Fibroblast of skin of right quadriceps (primary cell): ENCODE measurements around the gene CROCC2.

Experiments
- DNase-seq: peaks from one replicate; pipeline ENCODE4 v3.0.0-alpha.2; 2013

CROCC2 gene

DNA sequence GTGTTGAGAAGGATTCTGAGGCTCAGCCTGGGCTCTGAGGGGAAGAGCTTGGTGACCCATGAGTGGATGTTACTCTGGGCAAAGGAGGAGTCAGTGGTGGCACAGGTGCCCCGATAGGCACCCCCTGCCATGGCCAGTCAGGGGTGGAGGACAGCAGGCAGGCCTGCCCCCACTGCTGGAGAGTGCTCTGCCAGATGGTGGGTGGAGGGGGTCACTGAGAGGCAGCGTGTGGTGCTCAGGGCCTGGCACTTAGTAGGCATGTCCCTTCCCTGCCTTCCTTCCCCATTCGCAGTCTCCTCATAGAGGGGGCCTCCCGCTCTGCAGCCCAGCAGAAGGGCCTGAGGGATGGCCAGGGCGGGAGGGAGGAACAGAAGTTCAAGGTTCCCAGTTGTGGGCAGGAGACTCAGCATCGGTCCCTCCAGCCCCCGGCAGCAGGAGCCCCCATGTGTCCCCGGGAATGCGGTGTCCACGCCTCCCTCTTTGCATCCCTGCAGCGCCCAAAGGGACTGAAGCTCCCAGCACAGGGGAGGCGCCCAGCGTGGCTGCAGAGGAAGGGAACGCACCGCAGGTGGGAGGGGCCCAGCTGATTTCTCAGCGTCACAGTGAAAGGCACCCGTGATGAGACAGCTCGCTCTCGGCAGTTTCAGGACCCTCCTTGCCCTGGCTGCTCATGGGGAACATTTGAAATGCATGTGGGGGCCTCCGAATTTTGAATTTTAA is 86.6 kb downstream of the CROCC2 start:
- no peak for DNase-seq

DNA sequence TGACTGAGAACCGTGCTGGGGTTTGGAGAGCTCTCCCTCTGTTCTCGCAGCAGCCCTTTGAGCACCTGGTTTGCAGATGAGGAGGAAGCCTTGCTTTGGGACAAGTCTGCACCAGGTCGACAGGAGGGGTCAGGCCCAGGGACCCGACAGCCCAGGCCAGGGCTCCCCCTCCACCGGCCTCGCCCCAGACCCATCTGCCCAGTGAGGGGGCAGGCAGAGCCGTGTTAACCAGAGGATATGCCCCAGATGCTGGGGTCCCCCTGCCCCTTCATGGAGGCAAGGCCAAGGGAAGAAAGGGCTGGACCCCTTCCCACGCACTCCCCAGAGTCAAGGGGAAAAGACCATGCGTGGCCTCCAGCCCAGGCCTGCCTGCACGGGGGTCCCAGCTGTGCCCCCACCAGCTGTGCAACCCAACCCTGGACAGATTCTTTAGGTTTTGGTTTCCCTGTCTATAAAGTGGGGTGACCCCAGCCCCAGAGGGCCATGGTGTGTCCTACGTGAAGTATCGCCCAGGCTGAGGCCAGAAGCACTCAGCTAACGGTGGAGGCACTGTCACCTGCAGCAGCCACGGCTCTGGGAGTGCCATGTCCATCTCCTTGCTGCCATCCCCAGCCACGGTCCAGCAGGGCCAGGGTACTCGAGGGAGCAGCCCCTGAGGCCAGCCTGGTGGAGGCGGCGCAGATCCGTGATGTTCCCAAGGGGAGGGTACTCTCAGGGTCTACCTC is 87.5 kb downstream of the CROCC2 start:
- no peak for DNase-seq

DNA sequence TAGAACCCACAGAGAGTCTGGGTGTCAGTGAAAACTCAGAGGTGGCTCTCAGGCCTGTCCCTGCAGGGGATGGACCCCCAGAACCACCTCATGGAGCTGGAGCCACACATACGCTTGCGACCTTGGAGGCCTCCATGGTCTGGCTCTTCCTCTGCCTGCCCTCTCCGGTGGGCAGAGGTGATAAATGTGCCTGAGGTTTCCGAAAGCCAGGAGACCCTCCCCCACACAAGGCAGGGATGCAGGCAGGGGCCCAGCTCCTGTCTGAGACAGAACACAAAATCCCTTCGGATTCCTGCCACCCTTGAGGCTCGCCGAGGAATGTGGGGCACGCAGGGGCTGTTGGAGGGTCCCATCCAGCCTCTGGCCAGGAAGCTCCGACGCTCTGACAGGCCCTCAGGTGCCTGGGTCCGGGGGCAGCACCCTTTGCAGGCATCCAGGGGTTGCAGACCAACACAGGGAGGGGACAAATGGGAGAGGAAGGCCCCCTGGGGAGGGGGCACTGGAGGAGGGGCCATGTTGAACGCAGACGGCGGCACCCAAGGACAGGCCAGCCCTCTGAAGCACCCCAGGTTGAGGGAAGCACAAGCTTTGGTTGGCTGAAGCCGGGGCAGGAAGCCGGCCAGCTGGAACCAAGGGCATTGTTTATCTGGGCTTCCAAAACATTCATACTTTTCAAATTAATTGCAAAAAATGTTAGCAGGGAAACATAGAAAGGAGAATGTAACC is 88.2 kb downstream of the CROCC2 start:
- DNase-seq: no peak

DNA sequence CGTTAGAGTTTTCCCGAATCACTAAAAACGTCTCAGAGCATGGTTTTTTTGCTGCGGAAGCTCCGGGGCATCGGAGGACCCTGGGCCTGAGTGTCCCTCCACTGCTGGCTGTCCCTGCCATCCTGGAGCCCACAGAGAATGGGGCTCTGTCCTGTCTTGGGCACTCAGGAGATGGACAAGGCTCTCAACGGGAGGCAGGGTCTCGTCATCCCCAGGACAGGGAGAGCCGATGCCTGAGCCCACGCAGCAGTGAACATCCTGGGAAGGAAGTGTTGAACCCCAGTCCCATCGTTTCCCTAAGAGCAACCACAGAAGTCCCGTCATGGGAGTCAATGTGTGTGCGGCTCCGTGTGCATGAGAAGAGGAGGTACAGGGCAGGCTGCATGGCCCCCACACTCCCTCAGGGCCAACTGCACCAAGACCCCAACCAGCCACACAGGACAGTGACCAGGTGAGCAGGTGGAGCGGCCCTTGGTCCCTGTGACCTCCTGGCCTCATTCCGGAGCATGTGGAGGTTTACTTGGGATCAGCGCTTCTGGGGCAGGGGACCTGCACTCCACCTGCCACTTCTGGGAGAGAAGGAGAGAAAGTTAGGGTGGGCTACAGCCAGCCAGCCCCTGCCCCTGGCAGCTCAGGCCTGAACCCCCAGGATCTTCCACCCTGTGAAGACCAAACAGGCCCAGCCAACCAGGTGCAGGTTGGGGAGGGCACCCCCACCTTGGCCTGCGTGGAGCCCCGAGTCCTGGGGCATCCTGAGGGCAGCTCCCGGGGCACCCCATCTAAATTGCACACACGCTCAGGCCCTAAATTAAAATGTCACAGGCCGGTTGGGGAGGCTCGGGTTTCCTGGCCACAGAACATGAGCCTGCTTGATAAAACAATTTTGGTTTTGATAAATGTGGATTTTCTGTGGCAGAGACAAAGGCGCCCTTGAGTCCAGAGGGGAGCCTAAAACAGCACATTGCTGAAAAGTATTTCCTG is 89.2 kb downstream of the CROCC2 start:
- DNase-seq: no peak

DNA sequence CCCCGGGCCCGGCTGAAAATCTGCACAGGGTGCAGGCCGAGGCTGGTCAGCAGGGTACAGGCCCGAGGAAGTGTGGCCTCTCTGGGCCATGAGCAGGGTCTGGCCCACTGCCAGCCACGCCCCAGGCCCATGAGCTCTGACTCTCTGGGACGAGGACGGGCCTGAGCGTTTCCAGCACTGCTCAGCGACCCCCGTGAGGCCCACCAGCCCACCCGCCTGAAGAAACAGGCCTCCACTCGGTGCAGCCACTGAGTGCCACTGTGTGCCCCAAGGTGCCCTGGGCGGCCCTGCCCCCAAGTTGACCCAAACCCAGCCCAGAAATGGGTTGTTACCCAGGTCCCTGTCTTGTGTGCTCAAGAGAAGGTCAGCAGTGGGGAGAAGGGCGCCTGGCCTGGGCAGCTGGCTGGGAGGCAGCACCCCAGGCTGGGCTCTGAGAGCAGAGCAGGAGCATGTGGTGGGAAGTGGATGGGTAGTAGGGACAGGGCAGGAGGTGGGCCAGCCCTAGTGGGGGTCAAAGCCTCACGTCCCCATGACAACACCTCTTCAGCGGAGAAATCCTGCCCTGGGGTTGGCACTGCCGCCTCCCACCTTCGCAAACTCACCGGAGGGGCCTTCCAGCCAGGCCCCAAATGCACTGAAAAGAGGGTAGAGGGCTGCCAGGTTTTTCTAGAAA is 90.2 kb downstream of the CROCC2 start:
- DNase-seq: no peak

DNA sequence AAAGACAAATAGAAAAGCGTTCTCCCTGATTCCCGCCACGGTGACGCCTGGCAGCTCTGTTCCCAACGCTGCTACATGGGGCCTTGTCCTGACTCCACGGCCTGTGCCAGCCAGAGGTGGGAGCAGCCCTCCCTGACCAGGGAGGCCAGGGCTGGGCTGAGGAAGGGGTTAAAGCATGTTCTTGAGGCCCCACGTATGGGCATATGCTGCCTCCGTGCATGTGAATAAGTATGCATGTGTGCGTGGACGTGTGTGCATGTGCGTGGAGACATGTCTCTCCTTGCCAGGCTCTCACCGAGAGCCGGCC is 90.7 kb downstream of the CROCC2 start:
- no peak for DNase-seq

DNA sequence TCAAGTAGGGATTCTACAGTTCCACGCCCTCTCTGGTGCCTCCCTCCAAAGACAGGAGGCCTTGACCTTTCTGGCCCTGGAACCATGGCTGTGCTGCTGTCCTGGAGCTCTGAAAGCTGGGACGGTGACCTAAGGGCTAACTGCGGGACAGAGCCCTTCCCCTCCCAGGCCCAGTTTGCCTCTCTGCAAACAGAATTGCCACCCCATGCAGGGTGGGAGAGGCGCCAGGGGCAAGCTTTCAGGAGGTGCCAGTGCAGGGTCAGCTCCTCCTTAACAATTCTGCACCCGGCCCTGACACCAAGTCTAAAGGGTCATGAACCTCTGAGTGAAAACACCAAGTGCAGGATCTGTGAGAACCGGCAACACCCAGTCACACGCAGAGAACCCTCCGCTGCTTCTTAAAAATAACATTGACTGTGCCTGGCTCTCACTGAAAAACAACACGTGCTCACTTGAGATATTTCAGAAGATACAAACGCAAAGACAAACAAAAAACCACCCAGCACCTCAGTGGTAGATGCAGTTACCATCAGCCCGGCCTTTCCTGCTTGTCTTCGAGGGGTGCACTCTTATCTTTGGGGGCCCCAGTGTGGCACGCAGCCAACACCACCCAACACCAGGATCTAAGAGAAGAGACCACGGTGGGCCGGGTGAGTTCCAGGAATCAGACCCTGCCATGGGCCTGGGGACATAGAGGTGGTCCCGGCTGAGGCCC is 91.2 kb downstream of the CROCC2 start:
- DNase-seq: no peak

DNA sequence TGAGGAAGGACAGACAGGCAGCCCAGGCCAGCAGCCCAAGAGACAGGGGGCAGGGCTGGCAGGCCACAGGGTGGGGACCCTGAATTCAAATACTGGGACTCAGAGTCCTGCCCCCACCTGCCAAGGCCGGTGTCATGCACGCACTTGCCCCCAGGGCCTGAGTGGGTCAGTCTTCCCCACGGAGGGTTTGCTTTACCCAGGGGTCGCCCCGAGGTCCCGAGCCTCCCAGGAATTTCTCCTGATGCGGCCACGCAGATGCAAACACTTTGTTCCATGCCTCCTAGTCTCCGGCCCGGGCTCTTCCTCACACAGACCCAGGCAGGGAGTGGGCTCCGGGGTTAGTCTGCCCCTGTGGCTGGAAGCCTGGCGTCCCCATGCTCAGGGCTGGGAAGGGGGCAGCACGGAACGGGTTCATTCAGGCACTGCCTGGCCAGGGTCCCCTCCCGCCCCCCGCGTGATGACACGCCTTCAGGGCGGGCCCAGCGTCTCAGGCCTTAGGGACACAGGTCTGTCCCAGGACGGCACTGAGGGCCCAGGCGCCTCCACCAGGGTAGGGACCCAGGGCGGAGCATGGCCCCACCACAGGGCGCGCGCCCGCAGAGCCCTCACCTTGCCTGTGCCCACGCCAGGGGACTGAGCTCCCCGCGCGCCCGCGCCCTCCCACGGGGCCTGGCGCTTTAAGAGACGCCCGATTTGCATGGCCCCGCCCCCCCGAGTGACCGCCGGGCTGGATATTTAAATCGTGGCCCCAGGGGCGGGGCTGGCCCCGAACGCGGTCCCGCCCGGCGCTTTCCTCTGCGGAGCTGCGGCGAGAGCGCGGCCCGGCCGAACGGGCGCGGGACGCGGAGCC is 91.9 kb downstream of the CROCC2 start, which contains the start of gene SNED1:
Gene SNED1 (plus strand): TSS at position 763 of the 850 bp plus-strand sequence. CDS start 220 bp downstream, outside the sequence.
- DNase-seq: peak; percentile 61

DNA sequence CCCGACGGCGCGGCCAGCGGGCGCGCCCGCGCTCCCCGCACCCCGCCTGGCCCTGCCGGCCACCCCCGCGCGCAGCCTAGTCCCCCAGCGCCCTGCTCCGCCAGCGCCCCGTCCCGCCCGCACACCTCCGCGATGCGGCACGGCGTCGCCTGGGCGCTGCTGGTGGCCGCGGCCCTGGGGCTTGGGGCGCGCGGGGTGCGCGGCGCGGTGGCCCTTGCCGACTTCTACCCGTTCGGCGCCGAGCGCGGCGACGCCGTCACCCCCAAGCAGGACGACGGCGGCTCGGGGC is 92.5 kb downstream of the CROCC2 start:
- DNase-seq: no peak

DNA sequence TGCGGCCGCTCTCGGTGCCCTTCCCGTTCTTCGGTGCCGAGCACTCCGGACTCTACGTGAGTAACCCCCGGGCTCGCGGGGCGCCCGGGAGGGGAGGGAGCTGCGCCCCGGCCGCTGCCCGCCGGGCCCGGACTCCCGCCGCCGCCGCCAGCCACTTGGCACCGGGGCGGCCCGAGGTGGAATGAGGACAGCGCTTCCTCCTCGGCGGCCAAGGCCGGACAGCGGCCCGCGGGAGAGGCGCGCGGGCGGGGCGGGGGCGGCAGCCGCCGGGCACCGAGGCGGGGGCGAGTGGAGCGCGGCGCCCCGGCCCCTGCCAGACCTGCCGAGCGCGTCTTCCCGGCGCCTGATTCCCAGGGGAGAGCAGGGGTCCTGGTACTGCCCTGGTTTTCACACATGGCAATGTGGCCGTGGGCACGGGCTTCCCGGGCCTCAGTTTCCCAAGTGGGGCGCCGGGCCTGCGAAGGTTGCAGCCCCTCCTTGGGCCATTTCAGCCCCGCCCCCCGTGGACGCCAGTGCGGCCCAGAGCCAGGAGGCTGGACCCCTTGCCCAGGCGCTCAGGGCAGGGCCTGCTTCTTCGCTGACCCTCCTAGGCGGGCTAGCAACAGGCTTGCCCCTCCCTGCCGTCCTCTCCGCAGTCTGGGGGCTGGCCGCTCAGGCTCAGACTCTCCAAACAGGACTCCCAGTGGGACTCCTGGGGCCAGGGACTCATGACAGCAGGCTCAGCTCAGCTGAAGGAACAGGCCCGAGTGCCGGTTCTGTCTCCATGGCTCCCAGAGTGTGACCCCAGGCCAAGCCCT is 93.1 kb downstream of the CROCC2 start:
- no peak for DNase-seq

DNA sequence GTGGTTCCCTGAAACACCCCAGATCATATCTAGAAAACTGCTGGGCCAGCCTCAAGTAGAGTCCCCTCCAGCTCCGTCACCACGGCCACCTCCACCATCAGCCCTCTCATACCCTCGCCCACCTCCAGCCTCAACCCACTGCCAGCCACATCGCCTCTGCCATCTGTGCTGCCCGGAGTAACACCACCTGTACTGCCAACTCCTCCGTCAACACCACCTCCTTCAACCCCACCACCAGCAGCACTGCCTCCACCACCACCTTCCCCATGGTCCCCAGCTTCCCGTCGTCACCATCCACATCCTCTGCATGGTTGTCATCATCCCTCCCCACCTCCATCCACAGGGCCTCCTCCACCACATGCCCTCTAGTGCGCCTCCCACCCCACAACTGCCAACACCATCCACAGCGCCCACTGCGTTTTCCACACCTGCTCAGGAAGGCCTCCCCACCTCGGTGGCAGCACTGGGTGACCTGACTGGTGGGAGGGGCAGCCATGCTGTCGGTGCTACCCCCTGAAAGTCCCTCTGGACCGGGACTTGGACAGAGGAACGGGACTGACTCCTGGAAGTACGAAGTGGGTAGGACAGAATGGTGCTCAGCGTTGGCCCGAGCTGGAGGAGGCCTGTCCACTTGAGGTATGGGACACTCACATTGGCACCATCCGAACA is 93.9 kb downstream of the CROCC2 start:
- no peak for DNase-seq

DNA sequence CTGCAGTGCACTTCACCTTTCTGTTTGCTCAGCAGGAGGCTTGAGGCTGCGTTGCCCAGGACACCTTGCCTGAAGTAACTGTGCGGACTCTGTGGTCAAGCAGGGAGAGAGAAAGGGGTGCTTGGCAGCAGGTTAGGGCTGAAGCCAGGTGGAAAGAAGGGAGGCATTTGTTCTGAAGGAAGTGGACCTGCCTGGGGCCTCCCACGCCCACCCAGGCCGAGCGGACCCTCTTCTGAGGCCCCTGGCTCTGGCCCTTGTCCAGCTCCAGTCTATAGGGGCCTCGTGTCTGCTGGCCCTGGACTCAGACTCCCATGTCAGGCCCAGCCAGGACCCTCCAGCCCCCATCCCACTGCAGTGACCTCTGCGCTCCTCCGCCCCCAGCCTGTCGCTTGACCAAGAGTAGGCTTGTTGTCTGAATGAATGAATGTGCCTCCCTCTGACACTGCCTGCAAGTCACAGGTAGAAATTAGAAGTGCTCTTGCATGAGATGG is 94.7 kb downstream of the CROCC2 start:
- DNase-seq: no peak

DNA sequence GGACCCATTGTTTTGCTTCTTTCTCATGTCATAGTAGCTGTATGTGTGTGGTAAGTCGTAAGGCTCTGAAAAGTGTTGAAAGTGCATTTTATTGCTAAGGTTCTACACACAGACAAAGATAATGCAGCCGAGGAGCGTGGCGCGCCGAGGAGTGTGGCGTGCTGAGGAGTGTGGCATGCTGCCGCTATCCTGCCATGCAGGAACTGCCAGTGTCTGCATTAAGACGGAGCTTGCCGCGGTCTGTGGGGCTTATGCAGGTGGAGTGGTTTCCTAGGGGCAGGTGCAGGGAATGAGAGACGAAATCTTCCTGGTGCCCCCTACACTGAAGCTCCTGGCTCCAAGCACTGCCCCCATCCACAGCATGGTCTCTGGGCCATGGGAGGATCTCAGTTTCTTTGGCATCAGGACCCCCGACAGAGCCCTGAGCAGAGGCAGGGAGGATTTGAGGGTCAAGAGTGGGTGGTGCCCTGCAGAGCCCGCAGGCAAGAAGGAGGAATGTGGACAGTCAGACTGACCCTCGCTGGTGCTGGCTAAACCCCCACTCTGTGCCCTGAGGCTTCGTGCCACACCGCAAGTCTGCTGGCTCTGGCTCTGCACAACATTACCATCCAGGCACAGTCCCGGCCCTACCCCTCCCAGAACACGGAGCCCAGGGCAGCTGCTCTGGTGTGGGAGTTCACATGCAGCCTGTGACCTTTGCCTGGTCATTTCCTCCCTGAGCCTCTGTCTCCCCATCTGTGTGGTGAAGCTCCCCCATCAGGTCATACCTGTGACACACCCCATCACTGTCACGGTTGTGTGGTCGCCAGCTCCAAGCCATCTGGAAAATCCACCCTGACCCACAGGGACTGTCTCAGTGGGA is 95.5 kb downstream of the CROCC2 start:
- no peak for DNase-seq

DNA sequence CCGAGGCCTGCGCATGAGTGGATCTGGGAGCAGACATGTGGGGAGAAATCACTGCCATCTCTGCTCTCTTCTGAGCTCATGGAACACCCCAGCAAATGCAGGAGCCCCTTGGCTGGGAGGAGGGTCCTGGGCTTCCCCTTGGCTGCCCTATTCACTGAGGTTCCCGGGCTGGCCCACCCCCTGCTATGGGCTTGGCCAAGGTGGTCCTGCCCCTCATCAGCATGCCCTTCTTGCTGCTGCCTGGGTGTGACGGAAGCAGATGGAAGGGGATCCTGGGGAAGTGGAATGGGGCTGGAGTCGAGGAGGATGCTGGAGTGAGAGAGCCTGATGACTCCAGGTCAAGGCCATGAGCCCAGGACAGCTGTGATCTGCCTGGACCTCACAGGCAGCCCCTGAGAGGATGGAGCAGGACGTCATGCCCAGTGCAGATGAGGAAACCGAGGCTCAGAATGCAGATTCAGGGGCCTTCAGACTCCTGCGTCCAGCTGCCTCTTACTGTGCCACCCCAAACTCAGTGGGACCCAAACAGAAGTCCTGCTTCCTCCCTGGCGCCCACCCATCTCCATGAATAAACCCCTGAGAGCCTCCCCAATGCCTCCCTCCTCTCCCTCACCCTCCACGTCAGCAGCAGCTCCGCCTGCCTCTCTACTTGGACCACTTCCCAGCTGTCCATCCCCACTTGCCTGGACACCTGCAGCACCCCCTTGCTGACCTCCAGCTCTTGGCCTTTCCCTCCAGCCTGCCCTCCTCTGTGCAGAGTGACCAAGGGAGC is 96.3 kb downstream of the CROCC2 start:
- no peak for DNase-seq

DNA sequence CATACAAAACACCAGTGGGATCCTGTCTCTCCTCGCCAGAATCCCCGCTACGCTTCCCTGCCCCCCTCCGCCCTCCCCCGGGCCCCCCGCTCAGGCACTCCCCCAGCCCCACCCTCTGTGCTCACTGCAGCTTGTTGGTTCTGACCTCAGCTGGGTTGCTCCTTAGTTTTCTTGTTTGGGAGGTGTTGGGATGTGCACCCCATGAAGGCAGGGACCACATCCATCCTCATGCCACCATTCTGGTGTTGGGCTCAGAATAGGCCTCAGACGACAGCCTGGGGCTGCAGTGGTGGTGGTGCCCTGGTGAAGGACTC is 96.9 kb downstream of the CROCC2 start:
- no peak for DNase-seq

DNA sequence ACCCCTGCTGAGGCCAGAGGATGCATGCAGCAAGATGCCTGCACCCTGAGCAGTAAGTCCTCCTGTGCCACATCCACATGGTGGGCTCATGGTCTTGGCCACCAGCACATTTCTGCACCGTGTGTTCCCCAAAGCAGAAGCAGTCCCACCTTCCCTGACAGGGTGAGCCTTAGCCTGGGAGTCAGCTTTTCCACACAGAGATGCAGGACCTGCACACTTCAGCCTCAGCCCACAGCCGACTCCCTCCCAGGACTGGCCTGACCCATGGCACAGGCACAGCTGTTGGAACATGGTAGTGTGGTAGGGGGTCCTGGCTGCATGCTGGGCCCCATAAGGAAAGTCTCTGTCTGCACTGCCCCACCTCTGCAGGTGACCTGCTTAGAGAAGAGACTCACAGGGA is 97.2 kb downstream of the CROCC2 start:
- no peak for DNase-seq

DNA sequence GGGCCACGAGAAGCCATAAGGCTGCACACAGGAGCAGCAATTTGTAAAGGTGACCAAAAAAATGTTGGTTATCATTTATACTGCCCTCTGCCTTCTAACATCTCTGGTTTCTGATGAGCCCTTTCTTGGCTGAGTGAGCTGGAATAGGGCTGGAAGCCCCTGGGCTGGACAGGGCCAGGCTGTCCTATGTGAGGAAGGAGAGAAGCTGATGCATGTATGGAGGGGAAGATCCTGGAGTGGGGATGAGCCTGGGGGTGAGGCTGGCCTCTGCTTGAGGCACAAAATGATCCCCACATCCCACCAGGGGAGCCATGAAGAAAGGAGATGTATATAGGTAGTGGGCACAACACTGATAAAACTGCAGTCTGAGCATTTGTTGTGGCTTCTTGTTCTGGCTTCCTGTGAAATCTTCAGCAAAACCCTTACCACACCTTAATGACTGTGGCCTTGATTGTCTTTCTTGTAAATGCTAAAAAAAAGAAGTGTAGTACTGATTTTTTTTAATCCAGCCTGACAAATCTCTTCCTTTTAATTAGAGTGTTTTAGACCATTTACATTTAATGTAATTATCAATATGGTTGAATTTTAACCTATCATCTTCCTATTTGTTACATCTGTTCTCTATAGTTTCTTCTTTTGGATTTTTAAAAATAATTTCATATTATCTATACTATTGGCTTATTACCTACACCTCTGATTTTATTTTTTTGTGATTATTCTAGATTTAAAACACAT is 97.9 kb downstream of the CROCC2 start:
- no peak for DNase-seq
